CD14-positive monocyte (primary cell): ENCODE results near the gene XPOT. TPM values are rescaled to one million over a fixed set of nuclear protein-coding genes. Genes with fewer than 3 reads are reported as not detected.

Experiments
- DNase-seq, 3 donors: peaks; one replicate each; pipeline ENCODE4 v3.0.0-alpha.2; 2011 to 2022
- H2AFZ ChIP-seq: 2 replicates; pipeline ENCODE4 v1.6.0; 2012; ENCODE audit warnings: mild to moderate bottlenecking, low read depth, low read length, inconsistent platforms; ENCODE audit not compliant: insufficient read depth, poor library complexity, severe bottlenecking
- H3K27ac ChIP-seq, 2 donors: 1 replicate in 1 of 2; 2 replicates in 1 of 2; pipeline ENCODE4 v1.5.1; 2012 to 2013; ENCODE audit warnings: low read length in 2 of 2, control low read depth in 1 of 2, inconsistent platforms in 1 of 2, low read depth in 1 of 2, mild to moderate bottlenecking in 1 of 2
- H3K27me3 ChIP-seq, 2 donors: one replicate each; pipeline versions ENCODE4 v1.6.0 to v1.6.1; 2011 to 2013; ENCODE audit warnings: low read length in 2 of 2; ENCODE audit not compliant: control insufficient read depth in 2 of 2, insufficient read depth in 2 of 2
- H3K36me3 ChIP-seq, 2 donors: replicated peaks in 1 of 2; 1 replicate in 1 of 2; 2 replicates in 1 of 2; pipeline versions ENCODE4 v1.5.1 to v1.6.1; 2012 to 2013; ENCODE audit warnings: low read length in 2 of 2, control low read depth in 1 of 2, inconsistent platforms in 1 of 2, mild to moderate bottlenecking in 1 of 2; ENCODE audit not compliant: insufficient read depth in 2 of 2, control insufficient read depth in 1 of 2
- H3K4me1 ChIP-seq, 2 donors: 1 replicate in 1 of 2; 2 replicates in 1 of 2; pipeline versions ENCODE4 v1.5.1 to v1.6.1; 2012 to 2013; ENCODE audit warnings: low read length in 2 of 2, control low read depth in 1 of 2, inconsistent platforms in 1 of 2, mild to moderate bottlenecking in 1 of 2, moderate library complexity in 1 of 2; ENCODE audit not compliant: insufficient read depth in 2 of 2, control insufficient read depth in 1 of 2
- H3K4me2 ChIP-seq: replicated peaks from 2 replicates; pipeline ENCODE3; 2012; ENCODE audit warnings: low read length, moderate library complexity, mild to moderate bottlenecking; ENCODE audit not compliant: poor library complexity, severe bottlenecking; ENCODE audit errors: extremely low read depth
- H3K4me3 ChIP-seq, 3 experiments: fragments of 200-600 bp in 1 of 3; sonication (generic) in 1 of 3; replicated peaks in 1 of 3; 1 replicate in 2 of 3; 2 replicates in 1 of 3; pipeline ENCODE4 v1.5.1; 2011 to 2013; ENCODE audit warnings: low read length in 3 of 3, mild to moderate bottlenecking in 3 of 3, control low read depth in 2 of 3, low read depth in 2 of 3, inconsistent platforms in 1 of 3, moderate library complexity in 1 of 3
- H3K79me2 ChIP-seq: 2 replicates; pipeline ENCODE4 v1.6.0; 2012; ENCODE audit warnings: mild to moderate bottlenecking, control low read depth, inconsistent platforms, low read length, moderate library complexity; ENCODE audit not compliant: insufficient read depth
- H3K9ac ChIP-seq: 2 replicates; pipeline ENCODE4 v1.6.0; 2017; ENCODE audit warnings: low read length, mild to moderate bottlenecking; ENCODE audit not compliant: insufficient read depth, poor library complexity, severe bottlenecking
- H3K9me3 ChIP-seq, 2 donors: replicated peaks in 1 of 2; 1 replicate in 1 of 2; 2 replicates in 1 of 2; pipeline versions ENCODE4 v1.5.1 to v1.6.1; 2012 to 2013; ENCODE audit warnings: low read length in 2 of 2, control low read depth in 1 of 2; ENCODE audit not compliant: control insufficient read depth in 1 of 2, insufficient read depth in 1 of 2
- H4K20me1 ChIP-seq: 2 replicates; pipeline ENCODE4 v1.6.0; 2012; ENCODE audit warnings: mild to moderate bottlenecking, low read length, control low read depth, moderate library complexity; ENCODE audit not compliant: insufficient read depth
- H3K27ac Mint-ChIP-seq, 7 donors: one replicate each; pipeline ENCODE4 v1.8.0; 2020; ENCODE audit warnings: mild to moderate bottlenecking in 7 of 7, mixed read lengths in 7 of 7, moderate library complexity in 6 of 7, inconsistent platforms in 2 of 7
- H3K27me3 Mint-ChIP-seq, 3 donors: one replicate each; pipeline ENCODE4 v1.8.0; 2021 to 2022; ENCODE audit warnings: low read depth in 3 of 3, mild to moderate bottlenecking in 3 of 3, mixed read lengths in 3 of 3, moderate library complexity in 3 of 3, inconsistent platforms in 1 of 3
- H3K36me3 Mint-ChIP-seq, 2 donors: one replicate each; pipeline ENCODE4 v1.8.0; 2020; ENCODE audit warnings: mixed read lengths in 2 of 2, inconsistent platforms in 1 of 2, mild to moderate bottlenecking in 1 of 2
- H3K4me1 Mint-ChIP-seq: one replicate; pipeline ENCODE4 v1.8.0; 2020; ENCODE audit warnings: mild to moderate bottlenecking, mixed read lengths
- H3K4me3 Mint-ChIP-seq, 2 donors: one replicate each; pipeline ENCODE4 v1.8.0; 2020; ENCODE audit warnings: mild to moderate bottlenecking in 2 of 2, mixed read lengths in 2 of 2, moderate library complexity in 1 of 2
- H3K9me3 Mint-ChIP-seq, 7 donors: one replicate each; pipeline ENCODE4 v1.8.0; 2020 to 2022; ENCODE audit warnings: mixed read lengths in 7 of 7, mild to moderate bottlenecking in 6 of 7, moderate library complexity in 6 of 7, inconsistent platforms in 2 of 7
- WGBS: methylation state at CpG from one replicate; pipeline ENCODE4 v1.1.5; 2013; ENCODE audit warnings: missing lambda C conversion rate; ENCODE audit not compliant: insufficient coverage; 5-methylcytosine and 5-hydroxymethylcytosine counted together
- intact Hi-C, 2 donors: fragments of 100-400 bp; cut with micrococcal nuclease; formaldehyde crosslinking; loops; one replicate each; pipeline versions ENCODE4 v1.15.0 to v1.15.1; 2023
- polyA plus RNA-seq, 3 donors: library from polyadenylated mRNA; depleted of rRNA in 1 of 3; unstranded in 2 of 3; stranded (reverse) in 1 of 3; fragments of 300-500 nt in 2 of 3; fragments of >200 nt in 1 of 3; fragmentation: Illumina TruSeq in 2 of 3; gene quantifications; 1 replicate in 2 of 3; 2 replicates in 1 of 3; pipeline ENCODE4 v1.2.3, GENCODE V29; 2012 to 2021
- TF ChIP-seq, protein P1 (sequence below): fragments of 200-600 bp; IDR thresholded peaks from one replicate; pipeline ENCODE4 v1.8.0; 2022; ENCODE audit warnings: antibody characterized with exemption, mild to moderate bottlenecking

The XPOT gene
- polyA plus RNA-seq, 3 donors, result 18.3 to 19.9 (median 19.3) TPM

- Histone ChIP-seq H3K79me2 (no peaks in the 10 kb centered on the region), H3K4me3 (no peak overlapping the region), H3K4me1 (no peaks in the 10 kb centered on the region), H3K4me2 (no peak overlapping the region), H3K9ac (no peak overlapping the region), H3K36me3 (peaks cover 86 to 98% of the 10 kb centered on the region in 2 donors), H4K20me1 (peaks cover 19% of the 10 kb centered on the region), H3K27ac (no peak overlapping the region), H3K9me3 (peaks cover 0 to 4% of the 10 kb centered on the region in 2 donors), H3K27me3 (no peaks in the 10 kb centered on the region), H2AFZ (no peak overlapping the region)
- Mint-ChIP-seq H3K9me3 (peaks cover 0 to 6% (median 0%) of the 10 kb centered on the region in 7 donors), H3K4me3 (no peak overlapping the region), H3K27ac (no peak overlapping the region), H3K4me1 (no peaks in the 10 kb centered on the region), H3K27me3 (no peaks in the 10 kb centered on the region), H3K36me3 (peaks cover 78 to 85% of the 10 kb centered on the region in 2 donors)
- TF ChIP-seq, protein P1, sequence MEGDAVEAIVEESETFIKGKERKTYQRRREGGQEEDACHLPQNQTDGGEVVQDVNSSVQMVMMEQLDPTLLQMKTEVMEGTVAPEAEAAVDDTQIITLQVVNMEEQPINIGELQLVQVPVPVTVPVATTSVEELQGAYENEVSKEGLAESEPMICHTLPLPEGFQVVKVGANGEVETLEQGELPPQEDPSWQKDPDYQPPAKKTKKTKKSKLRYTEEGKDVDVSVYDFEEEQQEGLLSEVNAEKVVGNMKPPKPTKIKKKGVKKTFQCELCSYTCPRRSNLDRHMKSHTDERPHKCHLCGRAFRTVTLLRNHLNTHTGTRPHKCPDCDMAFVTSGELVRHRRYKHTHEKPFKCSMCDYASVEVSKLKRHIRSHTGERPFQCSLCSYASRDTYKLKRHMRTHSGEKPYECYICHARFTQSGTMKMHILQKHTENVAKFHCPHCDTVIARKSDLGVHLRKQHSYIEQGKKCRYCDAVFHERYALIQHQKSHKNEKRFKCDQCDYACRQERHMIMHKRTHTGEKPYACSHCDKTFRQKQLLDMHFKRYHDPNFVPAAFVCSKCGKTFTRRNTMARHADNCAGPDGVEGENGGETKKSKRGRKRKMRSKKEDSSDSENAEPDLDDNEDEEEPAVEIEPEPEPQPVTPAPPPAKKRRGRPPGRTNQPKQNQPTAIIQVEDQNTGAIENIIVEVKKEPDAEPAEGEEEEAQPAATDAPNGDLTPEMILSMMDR, result no peak
- intact Hi-C loops, result no loop called here
- no peak for DNase-seq
- WGBS, result 100% methylated on average over 1 of the region's 2 CpGs
Measured at GRCh38 chr12:64470495-64470894, 66.3 kb downstream of the XPOT start.

DNA sequence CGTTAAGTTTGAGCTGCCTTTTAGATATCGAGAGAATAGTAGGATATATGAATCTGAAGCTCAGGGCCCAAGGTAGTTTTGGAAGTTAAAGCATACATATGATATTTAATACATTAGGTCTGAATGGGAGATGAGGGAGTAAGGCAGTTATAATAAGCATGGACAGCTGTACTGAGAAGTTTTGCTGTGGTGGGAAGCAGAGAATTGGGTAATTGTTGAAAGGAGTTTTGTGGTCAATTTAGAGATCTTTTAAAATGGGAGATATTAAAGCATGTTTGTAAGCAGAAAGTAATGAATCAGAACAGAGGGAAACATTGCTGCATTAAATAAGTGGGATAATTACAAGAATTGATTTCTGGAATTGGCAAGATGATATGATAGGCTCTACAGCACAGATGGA lies 69.0 kb downstream of the XPOT start:
- no peak overlapping the region for H3K9ac ChIP-seq
- Mint-ChIP-seq H3K4me3 (no peak overlapping the region), H3K9me3 (peaks cover 4 to 15% (median 11%) of the 10 kb centered on the region in 7 donors), H3K4me1 (no peaks in the 10 kb centered on the region), H3K36me3 (peaks cover 80 to 92% of the 10 kb centered on the region in 2 donors), H3K27me3 (no peaks in the 10 kb centered on the region), H3K27ac (no peak overlapping the region)
- no peak for DNase-seq
- H3K36me3 ChIP-seq, result peaks cover 75 to 100% of the 10 kb centered on the region in 2 donors
- no peaks in the 10 kb centered on the region for H3K27me3 ChIP-seq
- WGBS, result no CpG with 5 or more reads among the region's 2 CpGs
- H3K9me3 ChIP-seq, result peaks cover 0 to 6% of the 10 kb centered on the region in 2 donors
- H4K20me1 ChIP-seq, result peaks cover 34% of the 10 kb centered on the region
- H3K4me2 ChIP-seq, result no peak overlapping the region
- TF ChIP-seq, protein P1, result no peak
- H3K27ac ChIP-seq, result no peak overlapping the region
- H3K4me3 ChIP-seq, result no peak overlapping the region
- intact Hi-C loops, result no loop called here
- H3K79me2 ChIP-seq, result peaks cover 17% of the 10 kb centered on the region
- H2AFZ ChIP-seq, result no peak overlapping the region
- H3K4me1 ChIP-seq, result no peaks in the 10 kb centered on the region
